CD4-positive, alpha-beta T cell treated with Interferon alpha-2 for 1 hour (primary cell): ENCODE data around the gene SFTPA1.
A peak's percentile ranks its signal among the peaks of the same experiment; 100 is the strongest.
"Not testable (repeated sequence)": the region's sequence is repeated elsewhere in the genome, so short reads cannot be mapped to it uniquely, and the experiment has no call there.

ENCODE experiments used
- DNase-seq, 2 donors: peaks; one replicate each; pipeline ENCODE4 v3.0.0-alpha.2; 2020 to 2022

The SFTPA1 gene

DNA sequence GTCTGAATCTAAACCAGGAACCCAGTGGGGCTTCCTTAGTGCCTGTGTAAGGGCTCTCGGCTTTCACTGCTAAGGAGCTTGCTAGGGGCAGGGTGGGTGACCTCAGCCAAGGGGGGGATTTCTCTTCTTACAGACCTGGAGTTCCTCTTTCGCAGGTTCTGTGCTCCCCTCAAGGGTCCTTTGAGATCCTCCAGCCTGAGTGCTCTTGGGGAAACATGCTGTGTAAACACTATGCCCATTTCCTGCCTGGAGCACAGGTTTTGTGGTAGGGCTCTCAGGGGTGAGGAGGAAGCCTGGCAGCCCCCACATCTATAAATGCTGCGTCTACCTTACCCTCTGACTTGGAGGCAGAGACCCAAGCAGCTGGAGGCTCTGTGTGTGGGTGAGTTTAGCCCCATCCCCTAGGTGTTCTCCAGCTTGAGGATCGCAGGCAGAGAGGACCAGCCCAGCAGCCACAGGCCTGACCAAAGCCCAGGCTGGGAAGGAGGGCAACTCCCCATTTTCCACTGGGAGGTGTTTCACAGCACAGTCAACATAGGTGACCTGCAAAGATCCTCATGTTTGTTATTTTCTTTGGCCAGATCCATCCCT is at the start of gene SFTPA1:
SFTPA1 (plus strand) TSS at position 339 of the 591 bp plus-strand sequence. CDS start 887 bp downstream, outside the sequence.
- no peak for DNase-seq

DNA sequence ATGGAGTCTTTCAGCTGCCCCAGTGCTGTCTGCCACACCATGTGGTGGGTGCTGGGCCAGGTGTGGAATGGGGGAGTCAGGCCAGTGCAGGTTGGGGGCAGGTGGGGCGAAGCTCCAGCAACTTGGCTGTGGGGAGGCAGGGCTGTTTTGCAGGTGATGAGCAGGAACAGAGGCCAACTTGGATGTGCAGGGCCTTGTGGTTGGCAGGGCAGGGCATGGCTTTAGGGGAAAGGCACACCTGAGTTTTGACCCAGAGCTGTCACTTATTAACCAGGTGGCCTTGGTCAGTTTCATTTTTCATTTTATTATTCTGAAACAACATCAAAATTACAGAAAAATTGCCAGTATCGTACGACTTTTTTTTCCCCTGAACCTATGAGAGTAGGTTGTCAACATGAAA is 49.5 kb upstream of the SFTPA1 start:
- DNase-seq: no peak

DNA sequence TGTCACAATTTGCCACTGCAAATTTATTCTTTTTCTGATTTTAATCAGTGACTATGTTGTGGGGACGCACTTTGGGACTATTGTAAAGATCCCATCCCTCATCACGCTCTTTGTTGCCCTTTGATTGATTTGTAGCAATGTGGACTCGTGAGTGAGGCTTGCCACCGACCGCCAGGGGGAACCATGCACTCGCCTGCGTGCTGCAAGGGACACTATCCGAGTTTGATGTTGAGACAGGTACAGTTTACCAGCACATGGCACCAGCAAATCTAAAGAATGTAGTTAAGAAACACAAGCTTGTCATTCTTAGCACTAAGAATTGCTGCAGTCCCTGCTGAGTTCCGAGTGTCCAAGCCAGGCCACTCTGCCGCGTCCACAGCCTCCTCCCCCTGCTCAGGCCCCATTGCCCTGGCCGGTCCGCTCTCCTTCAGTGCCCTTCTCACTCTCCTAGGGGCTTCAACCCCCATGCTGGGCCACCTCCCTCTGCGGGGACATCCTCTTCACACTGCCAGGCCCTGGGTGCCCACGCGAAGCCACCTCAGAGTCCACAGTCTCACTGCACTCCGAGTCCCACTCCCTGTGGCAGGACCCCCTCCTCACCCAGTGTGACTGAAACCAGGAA is 48.5 kb upstream of the SFTPA1 start:
- peak; percentile 34 to 60 for DNase-seq

DNA sequence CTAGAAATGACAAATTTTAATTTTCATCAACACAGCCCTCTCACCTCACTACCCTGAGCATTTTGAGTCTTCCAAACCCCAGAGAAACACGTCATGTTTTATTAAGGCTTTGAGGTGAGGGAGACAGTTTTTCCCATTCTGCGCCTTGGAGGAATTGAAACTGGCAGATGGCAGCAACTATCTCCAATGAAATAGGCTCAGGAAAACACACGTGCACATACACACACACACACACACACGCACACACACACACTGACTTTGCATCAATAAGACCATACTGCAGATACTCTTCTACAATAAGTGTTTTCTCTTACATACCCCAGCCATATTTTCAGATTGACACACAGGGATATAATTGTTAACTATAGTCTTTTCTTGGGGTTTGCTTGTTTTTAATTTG is 47.3 kb upstream of the SFTPA1 start:
- DNase-seq: no peak

DNA sequence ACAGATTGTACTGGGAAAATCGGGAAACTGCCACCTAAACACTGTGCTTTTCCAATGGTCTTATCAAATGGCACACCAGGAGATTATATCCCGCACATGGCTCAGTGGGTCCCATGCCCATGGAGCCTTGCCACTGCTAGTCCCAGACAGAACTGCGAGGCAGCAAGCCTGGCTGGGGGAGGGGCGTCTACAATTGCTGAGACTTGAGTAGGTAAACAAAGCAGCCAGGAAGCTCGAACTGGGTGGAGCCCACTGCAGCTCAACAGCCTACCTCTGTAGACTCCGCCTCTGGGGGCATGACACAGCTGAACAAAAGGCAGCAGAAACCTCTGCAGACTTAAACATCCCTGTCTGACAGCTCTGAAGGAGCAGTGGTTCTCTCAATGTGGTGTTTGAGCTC is 40.1 kb upstream of the SFTPA1 start:
- DNase-seq: not testable (repeated sequence)

- DNase-seq: no peak
Observed at GRCh38 chr10:79579361-79579760, 31.4 kb upstream of the SFTPA1 start.

GRCh38 chr10:79581044-79581443 is 29.7 kb upstream of the SFTPA1 start:
- DNase-seq: no peak

DNA sequence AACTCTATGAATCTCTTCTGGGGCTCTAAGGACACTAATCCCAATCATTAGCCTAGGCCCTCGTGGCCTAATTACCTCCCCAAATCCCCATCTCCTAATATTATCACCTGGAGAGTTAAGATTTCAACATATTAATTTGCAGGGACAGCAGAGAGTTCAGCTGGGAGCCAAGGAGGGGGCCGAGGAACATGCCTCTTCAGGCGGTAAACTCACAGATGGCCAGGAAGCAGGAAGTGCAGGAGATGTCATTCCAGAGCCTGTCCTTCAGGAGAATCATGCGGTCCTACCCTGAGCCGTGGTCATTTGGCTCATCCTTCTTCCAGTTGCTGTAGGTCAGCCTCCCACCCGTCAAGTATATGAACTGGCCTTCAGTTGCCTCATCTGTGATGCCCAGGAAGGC is 28.6 kb upstream of the SFTPA1 start:
- no peak for DNase-seq

DNA sequence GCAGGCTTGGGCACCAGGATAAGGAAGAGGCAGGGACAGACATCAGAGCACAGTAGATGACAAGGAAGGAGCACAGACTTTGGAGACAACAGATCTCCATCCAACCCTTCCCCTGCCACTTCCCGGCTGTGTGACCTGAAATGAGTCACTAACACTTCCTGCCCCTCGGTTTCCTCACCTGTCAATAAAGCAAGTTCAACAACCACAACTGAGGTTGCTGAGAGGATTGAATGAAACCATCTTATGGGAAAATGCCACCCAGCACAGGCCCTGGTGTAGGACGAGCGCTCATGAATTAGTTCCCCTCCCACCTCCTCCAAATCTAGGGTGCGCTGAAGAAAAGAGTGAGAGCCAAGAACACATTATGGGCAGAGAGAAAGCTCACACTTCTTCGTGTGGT is 27.8 kb upstream of the SFTPA1 start:
- DNase-seq: not testable (repeated sequence)

GRCh38 chr10:79583488-79584024 is 27.2 kb upstream of the SFTPA1 start:
- DNase-seq: no peak

GRCh38 chr10:79585870-79586527 is 24.7 kb upstream of the SFTPA1 start:
- DNase-seq: no peak

DNA sequence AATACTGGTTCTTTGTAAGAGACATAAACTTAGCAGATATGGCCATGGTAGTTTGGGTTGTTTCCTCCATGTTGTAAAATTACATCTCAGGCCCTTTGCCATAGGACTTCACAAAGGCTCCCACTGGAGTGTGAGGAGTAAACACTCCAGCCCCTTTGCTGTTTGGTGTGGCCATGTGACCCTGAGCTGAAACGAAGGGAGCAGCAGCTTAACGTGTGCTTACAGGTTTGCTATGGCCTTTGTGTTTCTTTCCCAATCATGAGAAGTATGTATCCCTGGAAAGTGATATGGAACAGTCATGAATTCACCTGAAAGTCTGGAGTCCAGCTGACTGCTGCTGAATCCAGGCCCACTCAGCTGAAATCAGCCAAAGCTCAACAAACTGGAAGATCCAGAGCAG is 23.8 kb upstream of the SFTPA1 start:
- no peak for DNase-seq

DNA sequence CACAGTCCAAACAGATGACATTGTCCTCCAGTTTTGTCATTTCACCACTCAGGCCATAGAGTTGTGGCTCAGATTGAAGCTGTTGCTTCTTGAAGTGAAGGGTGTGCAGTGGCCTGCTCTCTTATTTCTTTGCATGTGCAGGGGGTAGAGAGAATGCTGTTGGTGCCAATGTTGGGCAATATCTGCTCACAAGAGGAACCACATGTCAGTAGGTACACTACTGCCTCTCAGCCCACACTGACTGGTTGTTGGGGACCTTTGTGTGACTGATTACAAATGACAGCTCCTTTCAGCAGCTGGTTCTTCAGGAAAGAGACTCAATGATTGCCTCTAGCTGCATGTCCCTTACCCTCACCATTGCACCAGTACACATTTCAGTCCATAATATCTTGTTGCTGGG is 21.9 kb upstream of the SFTPA1 start:
- no peak for DNase-seq

- DNase-seq: no peak
Observed at GRCh38 chr10:79593377-79593776, 17.4 kb upstream of the SFTPA1 start.

DNA sequence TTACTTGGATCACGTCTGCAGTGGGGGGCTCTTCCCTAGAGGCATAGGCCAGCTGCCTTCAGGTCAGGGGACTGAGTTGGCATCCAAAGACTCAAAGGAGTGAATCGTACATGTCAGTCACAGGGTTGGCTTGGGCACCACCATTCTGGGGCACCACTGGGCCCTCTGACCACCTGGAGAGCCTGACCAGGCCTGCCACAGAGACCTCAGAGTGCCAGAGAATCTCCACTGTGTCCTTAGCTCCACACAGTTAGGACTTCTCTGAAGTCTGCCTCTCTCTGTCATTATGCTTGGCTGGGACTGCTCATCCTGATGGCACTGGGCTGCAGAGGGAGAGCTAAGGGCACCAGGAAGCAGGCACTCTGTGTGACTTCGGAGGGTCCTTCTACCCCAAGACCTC is 16.2 kb upstream of the SFTPA1 start:
- not testable (repeated sequence) for DNase-seq

DNA sequence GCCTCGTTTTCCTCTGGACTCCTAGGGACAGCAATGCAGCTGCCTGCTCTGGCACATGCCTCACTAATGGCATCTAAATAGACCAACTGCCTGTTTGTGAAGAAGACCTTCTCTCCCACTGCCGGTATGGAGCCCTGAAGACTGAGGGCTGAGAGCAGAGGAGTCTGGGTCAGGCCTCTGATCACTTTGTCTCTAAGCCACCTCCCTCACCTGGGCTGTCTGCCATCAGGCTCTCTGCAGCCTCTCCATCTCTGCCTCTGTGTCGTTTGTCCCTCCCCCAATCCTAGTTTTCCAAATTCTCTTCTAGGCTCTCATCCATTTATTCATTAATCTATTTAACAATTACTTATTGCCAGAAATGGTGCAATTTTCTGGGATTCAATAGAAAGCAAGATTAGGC is 15.2 kb upstream of the SFTPA1 start:
- no peak for DNase-seq

DNA sequence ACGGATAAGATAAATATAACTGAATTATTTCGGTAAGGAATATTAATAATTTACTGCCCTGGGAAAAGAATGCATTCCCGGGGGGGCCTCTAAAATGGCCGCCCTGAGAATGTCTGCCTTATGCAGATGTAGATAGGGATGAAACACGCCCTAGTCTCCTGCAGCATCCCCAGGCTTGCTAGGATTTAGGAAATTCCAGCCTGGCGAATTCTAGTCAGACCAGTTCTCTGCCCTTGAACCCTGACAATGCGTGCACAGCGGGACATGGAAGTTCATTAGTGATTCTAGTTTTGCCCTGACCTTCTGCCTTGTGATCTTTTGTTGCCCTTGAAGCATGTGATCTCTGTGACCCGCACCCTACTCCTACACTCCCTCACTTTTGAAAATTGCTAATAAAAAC is 11.1 kb upstream of the SFTPA1 start:
- not testable (repeated sequence) for DNase-seq

DNA sequence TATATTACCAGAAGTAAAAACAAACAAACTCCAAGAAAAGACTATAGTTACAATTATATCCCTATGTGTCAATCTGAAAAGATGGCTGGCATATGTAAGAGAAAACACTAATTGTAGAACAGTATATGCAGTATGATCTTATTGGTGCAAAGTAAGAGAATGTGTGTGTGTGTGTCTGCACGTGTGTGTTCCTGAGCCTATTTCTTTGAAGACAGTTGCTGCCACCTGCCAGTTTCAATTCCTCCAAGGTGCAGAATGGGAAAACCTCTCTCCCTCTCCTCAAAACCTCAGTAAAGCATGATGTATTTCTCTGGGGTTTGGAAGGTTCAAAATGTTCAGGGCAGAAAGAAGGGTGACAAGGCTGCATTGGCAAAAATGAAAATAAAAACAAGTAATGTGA is 8.8 kb upstream of the SFTPA1 start:
- DNase-seq: no peak

DNA sequence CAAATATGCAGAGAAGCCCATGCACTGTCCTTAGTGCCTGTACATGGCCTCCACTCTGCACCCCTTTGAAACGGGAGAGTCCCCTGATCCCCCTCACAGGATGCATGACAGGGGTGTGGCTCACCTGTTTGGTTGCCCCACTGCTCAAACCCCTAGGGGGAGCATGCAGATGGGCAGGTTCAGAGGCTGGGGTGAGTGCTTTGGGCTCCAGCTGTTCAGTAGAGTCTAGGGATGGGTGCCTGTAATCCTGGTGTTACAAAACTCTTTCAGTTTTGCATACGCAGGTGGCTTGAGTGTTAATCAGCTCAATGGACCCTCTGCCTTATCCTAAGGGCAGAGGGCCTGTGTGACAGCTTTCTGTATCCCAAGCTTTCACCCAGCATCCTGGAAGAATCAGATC is 7.8 kb upstream of the SFTPA1 start:
- no peak for DNase-seq

- DNase-seq: no peak
Observed at GRCh38 chr10:79604294-79604693, 6.4 kb upstream of the SFTPA1 start.

GRCh38 chr10:79605308-79605707 is 5.4 kb upstream of the SFTPA1 start:
- DNase-seq: no peak

DNA sequence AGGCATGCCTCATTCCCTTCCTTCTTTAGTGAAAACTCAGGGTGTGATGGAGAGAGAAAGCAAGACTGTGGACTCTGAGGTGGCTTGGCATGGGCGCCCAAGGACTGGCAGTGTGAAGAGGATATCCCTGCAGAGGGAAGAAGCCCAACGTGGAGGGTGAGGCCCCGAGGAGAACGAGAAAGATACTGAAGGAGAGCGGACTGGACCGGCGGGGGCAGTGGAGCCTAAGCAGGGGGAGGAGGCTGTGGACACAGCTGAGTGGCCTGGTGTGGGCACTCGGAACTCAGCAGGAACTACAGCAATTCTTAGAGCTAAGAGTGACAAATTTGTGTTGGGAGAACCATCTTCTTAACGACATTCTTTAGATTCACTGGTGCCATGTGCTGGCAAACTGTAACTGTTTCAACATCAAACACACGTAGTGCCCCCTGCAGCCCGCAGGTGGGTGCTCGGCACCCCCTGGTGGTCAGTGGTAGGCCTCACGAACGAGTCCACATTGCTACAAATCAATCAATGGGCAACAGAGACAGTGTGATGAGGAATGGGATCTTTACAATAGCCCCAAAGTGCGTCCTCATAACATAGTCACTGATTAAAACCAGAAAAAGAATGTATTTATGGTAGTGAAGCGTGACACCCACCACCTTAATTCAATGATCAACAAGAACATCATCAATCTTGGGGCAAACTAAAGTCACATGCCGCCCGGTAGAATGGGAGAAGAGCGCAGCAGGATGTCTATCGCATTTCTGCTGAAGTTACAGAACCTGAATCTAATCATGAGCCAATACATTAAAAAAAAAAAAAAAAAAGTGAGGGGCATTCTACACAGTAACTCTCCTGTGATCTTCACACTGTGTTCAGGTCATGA is 2.0 kb upstream of the SFTPA1 start:
- peak in 1 of 2 donors; percentile 34 for DNase-seq
